ENCODE data around the gene EIF6.

The EIF6 gene

DNA sequence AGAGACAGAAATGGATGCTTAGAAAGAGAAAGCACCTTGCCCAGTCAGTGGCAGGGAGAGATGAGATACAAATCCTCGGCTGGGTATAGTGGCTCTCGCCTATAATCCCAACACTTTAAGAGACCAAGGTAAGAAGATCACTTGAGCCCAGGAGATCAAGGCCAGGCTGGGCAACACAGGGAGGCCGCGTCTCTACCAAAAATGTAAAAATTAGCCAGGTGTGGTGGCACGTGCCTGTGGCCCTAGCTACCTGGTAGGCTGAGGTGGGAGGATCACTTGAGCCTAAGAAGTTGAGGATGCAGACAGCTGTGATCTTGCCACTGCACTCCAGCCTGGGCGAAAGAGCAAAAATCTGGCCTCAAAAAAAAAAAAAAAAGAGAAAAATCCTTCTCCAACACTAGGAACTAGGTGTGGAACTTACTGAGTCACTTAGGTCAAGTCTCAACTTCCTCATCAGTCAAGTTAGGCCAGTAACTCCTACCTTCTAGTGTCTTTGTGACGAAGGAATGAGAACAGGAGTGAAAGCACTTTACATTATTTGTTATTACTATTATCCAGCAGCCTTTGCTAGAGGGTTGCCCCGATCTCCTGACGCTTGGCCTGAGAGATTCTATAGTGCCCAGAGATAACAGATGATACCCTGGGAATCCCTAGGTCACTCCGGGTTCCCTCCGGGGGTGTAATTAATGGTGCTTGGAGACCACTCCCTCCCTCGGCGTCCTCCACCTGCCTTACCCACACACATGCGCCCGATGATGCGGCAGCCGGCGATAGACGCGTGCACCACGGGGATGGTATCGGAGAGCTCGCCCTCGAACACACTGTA, 918 bp downstream of the EIF6 start:
- Histone ChIP-seq H4K20me1 (ENCODE audit: insufficient read depth) (no peaks in the 10 kb centered on the region), H3K36me3 (ENCODE audit: insufficient read depth) (peaks cover 22% of the 10 kb centered on the region; the same call in 1 of the 2 replicates), H3K4me1 (ENCODE audit: low read depth, poor library complexity, severe bottlenecking) (peaks cover 16% of the 10 kb centered on the region), H3K4me3 (IDR thresholded peaks at IDR 0.05; ENCODE audit: insufficient read depth, low read depth, low read length) (peak overlapping the region; percentile 38), H3K4me2 (peak overlapping the region; percentile 91), H3K79me2 (ENCODE audit: insufficient read depth, low read depth) (peaks cover 33% of the 10 kb centered on the region), H3K9ac (peak overlapping the region; percentile 83), H2AFZ (ENCODE audit: low read depth) (peak overlapping the region; percentile 99), H3K27ac (peak overlapping the region; percentile 46; the same call in 1 of the 2 replicates), H3K27me3 (ENCODE audit: insufficient read depth, low read depth) (no peaks in the 10 kb centered on the region; the same call in 1 of the 2 replicates)
- TF ChIP-seq, protein P1, sequence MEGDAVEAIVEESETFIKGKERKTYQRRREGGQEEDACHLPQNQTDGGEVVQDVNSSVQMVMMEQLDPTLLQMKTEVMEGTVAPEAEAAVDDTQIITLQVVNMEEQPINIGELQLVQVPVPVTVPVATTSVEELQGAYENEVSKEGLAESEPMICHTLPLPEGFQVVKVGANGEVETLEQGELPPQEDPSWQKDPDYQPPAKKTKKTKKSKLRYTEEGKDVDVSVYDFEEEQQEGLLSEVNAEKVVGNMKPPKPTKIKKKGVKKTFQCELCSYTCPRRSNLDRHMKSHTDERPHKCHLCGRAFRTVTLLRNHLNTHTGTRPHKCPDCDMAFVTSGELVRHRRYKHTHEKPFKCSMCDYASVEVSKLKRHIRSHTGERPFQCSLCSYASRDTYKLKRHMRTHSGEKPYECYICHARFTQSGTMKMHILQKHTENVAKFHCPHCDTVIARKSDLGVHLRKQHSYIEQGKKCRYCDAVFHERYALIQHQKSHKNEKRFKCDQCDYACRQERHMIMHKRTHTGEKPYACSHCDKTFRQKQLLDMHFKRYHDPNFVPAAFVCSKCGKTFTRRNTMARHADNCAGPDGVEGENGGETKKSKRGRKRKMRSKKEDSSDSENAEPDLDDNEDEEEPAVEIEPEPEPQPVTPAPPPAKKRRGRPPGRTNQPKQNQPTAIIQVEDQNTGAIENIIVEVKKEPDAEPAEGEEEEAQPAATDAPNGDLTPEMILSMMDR (conservative IDR thresholded peaks at IDR 0.05; ENCODE audit: low read depth, low read length), result no peak

DNA sequence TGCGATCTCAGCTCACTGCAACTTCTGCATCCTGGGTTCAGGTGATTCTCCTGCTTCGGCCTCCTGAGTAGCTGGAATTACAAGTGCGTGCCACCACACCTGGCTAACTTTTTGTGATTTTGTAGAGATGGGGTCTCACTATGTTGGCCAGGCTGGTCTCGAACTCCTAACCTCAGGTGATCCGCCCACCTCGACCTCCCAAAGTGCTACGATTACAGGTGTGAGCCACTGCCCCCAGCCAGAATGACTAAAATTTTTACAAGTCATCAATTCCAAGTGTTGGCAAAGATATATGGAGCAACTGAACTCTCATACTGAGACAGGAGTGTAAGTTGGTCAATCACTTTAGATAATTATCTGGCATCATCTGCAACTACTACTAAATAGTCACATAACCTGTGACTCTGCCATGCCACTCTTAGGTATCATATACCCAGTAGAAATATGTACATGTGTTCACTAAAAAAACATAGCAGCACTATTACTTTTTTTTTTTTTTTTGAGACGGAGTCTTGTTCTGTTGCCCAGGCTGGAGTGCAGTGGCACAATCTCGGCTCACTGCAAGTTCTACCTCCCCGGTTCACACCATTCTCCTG, 3.0 kb downstream of the EIF6 start:
- no peak overlapping the region for H3K9ac ChIP-seq
- H4K20me1 ChIP-seq (ENCODE audit: insufficient read depth), result no peaks in the 10 kb centered on the region
- H2AFZ ChIP-seq (ENCODE audit: low read depth), result no peak overlapping the region
- TF ChIP-seq, protein P1 (conservative IDR thresholded peaks at IDR 0.05; ENCODE audit: low read depth, low read length), result no peak
- H3K4me3 ChIP-seq (IDR thresholded peaks at IDR 0.05; ENCODE audit: insufficient read depth, low read depth, low read length), result no peak overlapping the region
- no peak overlapping the region for H3K4me2 ChIP-seq
- peaks cover 26% of the 10 kb centered on the region; the same call in 1 of the 2 replicates for H3K36me3 ChIP-seq (ENCODE audit: insufficient read depth)
- peaks cover 34% of the 10 kb centered on the region for H3K79me2 ChIP-seq (ENCODE audit: insufficient read depth, low read depth)
- H3K27ac ChIP-seq, result no peak overlapping the region
- H3K27me3 ChIP-seq (ENCODE audit: insufficient read depth, low read depth), result no peaks in the 10 kb centered on the region
- peaks cover 20% of the 10 kb centered on the region for H3K4me1 ChIP-seq (ENCODE audit: low read depth, poor library complexity, severe bottlenecking)

DNA sequence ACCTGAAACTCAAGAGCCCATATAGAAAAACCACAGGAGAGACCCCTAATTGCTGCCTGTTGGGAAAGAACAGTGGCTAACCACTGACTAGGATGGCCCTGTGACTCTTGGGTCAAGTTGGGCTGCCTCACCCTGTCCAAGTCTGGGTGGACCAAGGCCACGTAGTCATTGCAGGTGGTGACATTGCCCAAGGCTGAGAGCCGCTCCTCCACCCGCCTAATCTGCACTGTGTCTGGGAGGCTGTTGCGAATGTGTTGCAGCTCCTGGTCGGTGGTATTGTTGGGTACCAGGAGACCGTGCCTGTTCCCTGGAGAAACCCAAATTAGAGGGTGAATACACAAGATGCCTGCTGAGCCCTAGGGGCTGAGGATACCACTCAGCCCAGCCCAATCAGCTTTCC, 4.0 kb downstream of the EIF6 start:
- H3K27ac ChIP-seq, result no peak overlapping the region
- no peak overlapping the region for H2AFZ ChIP-seq (ENCODE audit: low read depth)
- H3K4me1 ChIP-seq (ENCODE audit: low read depth, poor library complexity, severe bottlenecking), result peaks cover 26% of the 10 kb centered on the region
- no peak overlapping the region for H3K4me3 ChIP-seq (IDR thresholded peaks at IDR 0.05; ENCODE audit: insufficient read depth, low read depth, low read length)
- H3K9ac ChIP-seq, result no peak overlapping the region
- no peaks in the 10 kb centered on the region for H4K20me1 ChIP-seq (ENCODE audit: insufficient read depth)
- H3K27me3 ChIP-seq (ENCODE audit: insufficient read depth, low read depth), result no peaks in the 10 kb centered on the region
- H3K4me2 ChIP-seq, result no peak overlapping the region
- peaks cover 38% of the 10 kb centered on the region for H3K79me2 ChIP-seq (ENCODE audit: insufficient read depth, low read depth)
- peaks cover 26% of the 10 kb centered on the region; the same call in 1 of the 2 replicates for H3K36me3 ChIP-seq (ENCODE audit: insufficient read depth)
- TF ChIP-seq, protein P1 (conservative IDR thresholded peaks at IDR 0.05; ENCODE audit: low read depth, low read length), result no peak

DNA sequence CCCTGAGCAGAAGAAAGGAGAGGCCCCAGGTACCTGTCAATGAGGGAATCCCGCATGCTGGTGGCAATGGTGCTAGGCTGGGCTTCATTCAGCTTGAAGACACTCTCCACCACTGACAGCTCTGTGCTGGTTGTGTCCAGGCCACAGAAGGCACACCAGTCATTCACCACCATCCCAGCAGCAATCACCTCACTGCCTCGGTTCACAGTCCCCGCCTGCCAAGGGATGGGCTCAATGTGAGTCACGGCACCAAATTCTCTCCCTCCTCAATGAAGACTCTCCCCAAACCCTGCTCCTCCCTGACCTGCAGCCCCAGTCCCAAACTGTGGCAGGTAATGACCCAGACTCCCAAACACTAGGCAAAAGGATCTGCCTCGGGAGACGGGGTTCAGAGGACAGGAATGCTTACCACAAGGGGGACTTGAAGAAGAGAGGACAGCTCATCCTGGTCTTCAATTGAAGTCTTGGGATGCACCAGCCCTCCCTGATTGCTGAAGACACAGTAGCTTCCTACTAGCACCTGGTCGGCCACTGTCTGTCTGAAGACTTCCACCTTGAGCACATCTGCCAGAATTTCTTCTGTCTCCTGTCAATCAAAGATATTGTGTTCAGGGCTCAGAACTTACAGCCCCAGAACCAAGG, 4.9 kb downstream of the EIF6 start:
- no peak overlapping the region for H3K9ac ChIP-seq
- H3K4me1 ChIP-seq (ENCODE audit: low read depth, poor library complexity, severe bottlenecking), result peaks cover 19% of the 10 kb centered on the region
- H3K27me3 ChIP-seq (ENCODE audit: insufficient read depth, low read depth), result no peaks in the 10 kb centered on the region
- peaks cover 26% of the 10 kb centered on the region; the same call in 1 of the 2 replicates for H3K36me3 ChIP-seq (ENCODE audit: insufficient read depth)
- H3K4me2 ChIP-seq, result no peak overlapping the region
- H3K27ac ChIP-seq, result no peak overlapping the region
- no peak overlapping the region for H3K4me3 ChIP-seq (IDR thresholded peaks at IDR 0.05; ENCODE audit: insufficient read depth, low read depth, low read length)
- H4K20me1 ChIP-seq (ENCODE audit: insufficient read depth), result no peaks in the 10 kb centered on the region
- peaks cover 36% of the 10 kb centered on the region for H3K79me2 ChIP-seq (ENCODE audit: insufficient read depth, low read depth)
- TF ChIP-seq, protein P1 (conservative IDR thresholded peaks at IDR 0.05; ENCODE audit: low read depth, low read length), result no peak
- H2AFZ ChIP-seq (ENCODE audit: low read depth), result no peak overlapping the region

Data from KMS-11 (cell line).